Panc1 (cell line): ENCODE measurements around the gene BTBD9. TPM values are rescaled to one million over a fixed set of nuclear protein-coding genes. Genes with fewer than 3 reads are reported as not detected.

Experiments used
- ATAC-seq: fragments of 200-7000 bp; cut with Tn5 transposase; 2 replicates; pipeline ENCODE4 v1.9.1; 2020; ENCODE audit warnings: mild to moderate bottlenecking, moderate library complexity
- BruUV-seq: library from RNA; stranded (reverse); fragments of 400-500 nt; replicated peaks from 2 replicates; lab custom pipeline; 2021; lab: Mats Ljungman, UMichigan
- CTCF ChIA-PET: fragments of 300-600 bp; sonication (Branson Sonifier 250); formaldehyde crosslinking; loops from one replicate; lab custom pipeline; 2022; ENCODE audit warnings: antibody characterized with exemption; lab: Charles Lee
- POLR2A ChIA-PET: fragments of 300-600 bp; sonication (Branson Sonifier 250); formaldehyde crosslinking; loops from one replicate; lab custom pipeline; 2022; ENCODE audit warnings: antibody characterized with exemption; lab: Charles Lee
- DNase-seq: peaks from one replicate; pipeline ENCODE4 v3.0.0-alpha.2; 2010; ENCODE audit warnings: low read depth, low spot score
- H3K27ac ChIP-seq: 2 replicates; pipeline ENCODE4 v1.5.1; 2011; ENCODE audit warnings: mild to moderate bottlenecking, low read length, inconsistent platforms
- H3K27me3 ChIP-seq: fragments of 200-500 bp; sonication (Bioruptor generic); 2 replicates; pipeline ENCODE4 v1.6.0; 2014; ENCODE audit warnings: low read length, inconsistent platforms; ENCODE audit not compliant: control insufficient read depth, insufficient read depth
- H3K36me3 ChIP-seq: fragments of 200-500 bp; sonication (Bioruptor generic); 2 replicates; pipeline ENCODE4 v1.5.1; 2014; ENCODE audit warnings: inconsistent platforms, mild to moderate bottlenecking, low read length, moderate library complexity; ENCODE audit not compliant: control insufficient read depth, insufficient read depth
- H3K4me1 ChIP-seq: 2 replicates; pipeline ENCODE4 v1.5.1; 2011; ENCODE audit warnings: inconsistent platforms, mild to moderate bottlenecking, low read length, moderate library complexity; ENCODE audit not compliant: control insufficient read depth, insufficient read depth
- H3K4me3 ChIP-seq, 2 experiments: 2 replicates each; pipeline ENCODE4 v1.5.1; 2011 to 2012; ENCODE audit warnings: low read depth in 2 of 2, low read length in 2 of 2, mild to moderate bottlenecking in 2 of 2, inconsistent platforms in 1 of 2, moderate library complexity in 1 of 2
- H3K9me3 ChIP-seq: fragments of 200-500 bp; sonication (Bioruptor generic); 2 replicates; pipeline ENCODE4 v1.5.1; 2014; ENCODE audit warnings: low read depth, mild to moderate bottlenecking, inconsistent platforms, low read length, moderate library complexity; ENCODE audit not compliant: control insufficient read depth, insufficient read depth
- CTCF ChIP-seq: fragments of 450-650 bp; IDR thresholded peaks from 2 replicates; pipeline ENCODE4 v1.5.1; 2017; ENCODE audit warnings: mild to moderate bottlenecking
- POLR2AphosphoS5 ChIP-seq: IDR thresholded peaks from 2 replicates; pipeline ENCODE4 v1.6.1; 2012; ENCODE audit warnings: mild to moderate bottlenecking, low read depth, low read length, moderate library complexity
- REST ChIP-seq, 2 experiments: IDR thresholded peaks; 2 replicates each; pipeline ENCODE4 v1.6.1; 2011 to 2012; ENCODE audit warnings: low read depth in 2 of 2, control low read depth in 1 of 2, low read length in 1 of 2, mild to moderate bottlenecking in 1 of 2, moderate library complexity in 1 of 2; ENCODE audit not compliant: insufficient read depth in 1 of 2
- SIN3A ChIP-seq: IDR thresholded peaks from 2 replicates; pipeline ENCODE4 v1.6.1; 2012; ENCODE audit warnings: low read depth, mild to moderate bottlenecking, low read length, moderate library complexity, borderline replicate concordance; ENCODE audit not compliant: insufficient read depth
- TCF7L2 ChIP-seq: IDR thresholded peaks from 2 replicates; pipeline ENCODE4 v1.6.1; 2011; ENCODE audit warnings: mild to moderate bottlenecking, low read depth, low read length, inconsistent platforms
- in situ Hi-C: cut with HindIII; loops from 2 replicates; pipeline ENCODE4 v1.10.0; 2016; ENCODE audit warnings: low sequenced_read_pairs, low pct_unique_long_range_greater_than_20kb
- intact Hi-C: fragments of 100-400 bp; cut with micrococcal nuclease; formaldehyde crosslinking; loops from one replicate; pipeline ENCODE4 v1.10.0; 2022; ENCODE audit not compliant: unreplicated experiment
- total RNA-seq: library from RNA; stranded (reverse); gene quantifications from one replicate; pipeline ENCODE4 v1.2.1, GENCODE V29; 2021; ENCODE audit not compliant: unreplicated experiment

The BTBD9 gene
- total RNA-seq, 1 experiment from 2014 or later = 12.8 TPM

- CTCF ChIA-PET = no interaction called here
- Histone ChIP-seq H3K9me3 (no peaks in the 10 kb centered on the region), H3K36me3 (no peaks in the 10 kb centered on the region), H3K4me1 (0 out of 2 replicates have a peak, but pooled peaks cover 2% of the 10 kb centered on the region), H3K27ac (no peak overlapping the region), H3K27me3 (no peaks in the 10 kb centered on the region), H3K4me3 (no peak overlapping the region)
- DNase-seq (no peak), ATAC-seq (no peak)
- TF ChIP-seq CTCF = no peak
- no peak for TF ChIP-seq TCF7L2
- TF ChIP-seq REST (IDR thresholded peaks at IDR 0.05; ENCODE audit: insufficient read depth in 1 of 2, low read depth in 2 of 2, low read length in 1 of 2) = no peak
- TF ChIP-seq SIN3A = no peak
- no peak for TF ChIP-seq POLR2AphosphoS5
- BruUV-seq = no TSS peak
- POLR2A ChIA-PET = interaction anchor here (0.5 to 0.7 kb wide), 3 partner anchors 32 to 1492 kb away, joined by 3 to 5 read pairs (median 4); no protein-coding TSS in a partner anchor
- in situ Hi-C loops = no loop called here
- intact Hi-C loops = no loop called here
These were observed 186.7 kb downstream of the BTBD9 start for GRCh38 chr6:38452816-38453660.

- no peak for ATAC-seq
- BruUV-seq = no TSS peak
- no peak overlapping the region for H3K4me3 ChIP-seq
- TF ChIP-seq POLR2AphosphoS5 = no peak
- no peak for TF ChIP-seq TCF7L2
- TF ChIP-seq CTCF = no peak
- no peak for TF ChIP-seq REST (IDR thresholded peaks at IDR 0.05; ENCODE audit: insufficient read depth in 1 of 2, low read depth in 2 of 2, low read length in 1 of 2)
- no peak for TF ChIP-seq SIN3A
- ChIA-PET POLR2A (no interaction called here), CTCF (no interaction called here)
- H3K36me3 ChIP-seq = no peaks in the 10 kb centered on the region
- no peaks in the 10 kb centered on the region for H3K9me3 ChIP-seq
- no peak for DNase-seq
- H3K4me1 ChIP-seq = 0 out of 2 replicates have a peak, but pooled peaks cover 2% of the 10 kb centered on the region
- intact Hi-C loops = no loop called here
- in situ Hi-C loops = no loop called here
- H3K27ac ChIP-seq = no peak overlapping the region
- no peaks in the 10 kb centered on the region for H3K27me3 ChIP-seq
These were observed 189.0 kb downstream of the BTBD9 start for GRCh38 chr6:38450717-38451116.
